ENCODE data around the gene SLC6A1.

GRCh38 chr3:11020764-11021163, 28.2 kb downstream of the SLC6A1 start:
- TF ChIP-seq GATA2 (IDR thresholded peaks at IDR 0.05; ENCODE audit: low read depth, low read length) (no peak), GATA3 (IDR thresholded peaks at IDR 0.05; ENCODE audit: low read depth, low read length) (no peak)
